Transverse colon (tissue), 4 donors: ENCODE results near the gene IL17RB.

ENCODE experiments used
- CTCF ChIP-seq, 5 experiments: fragments of 200-600 bp in 3 of 5; fragments of 450-650 bp in 2 of 5; sonication (generic) in 3 of 5; IDR thresholded peaks; 1 replicate in 2 of 5; 2 replicates in 3 of 5; pipeline ENCODE4 v1.5.1; 2016 to 2017; ENCODE audit warnings: antibody characterized with exemption in 5 of 5, inconsistent platforms in 3 of 5, mild to moderate bottlenecking in 2 of 5, moderate library complexity in 1 of 5
- EP300 ChIP-seq: sonication (generic); formaldehyde crosslinking; IDR thresholded peaks from one replicate; pipeline ENCODE4 v1.6.1; 2017; ENCODE audit warnings: antibody characterized with exemption, low read depth
- POLR2A ChIP-seq: fragments of 450-650 bp; IDR thresholded peaks from one replicate; pipeline ENCODE4 v1.6.1; 2016; ENCODE audit warnings: antibody characterized with exemption, mild to moderate bottlenecking, moderate library complexity
- POLR2AphosphoS5 ChIP-seq, 3 donors: sonication (generic); formaldehyde crosslinking; IDR thresholded peaks; one replicate each; pipeline ENCODE4 v1.6.1; 2016; ENCODE audit warnings: antibody characterized with exemption in 3 of 3

GRCh38 chr3:53816425-53816824 lies 29.9 kb upstream of the IL17RB start:
- no peak for TF ChIP-seq CTCF (IDR thresholded peaks at IDR 0.05)
- TF ChIP-seq POLR2A = no peak
- no peak for TF ChIP-seq EP300
- TF ChIP-seq POLR2AphosphoS5 (IDR thresholded peaks at IDR 0.05) = no peak
